GM21619 (cell line): Measurements from ENCODE around the gene COPS4.
"Not testable (repeated sequence)": the region's sequence is repeated elsewhere in the genome, so short reads cannot be mapped to it uniquely, and the experiment has no call there.

ENCODE experiments used
- ATAC-seq: cut with Tn5 transposase; IDR thresholded peaks from one replicate; pipeline ENCODE4 v1.9.1; 2021; ENCODE audit not compliant: unreplicated experiment

Gene COPS4

GRCh38 chr4:83034630-83035494 lies at the start of gene COPS4:
Gene COPS4 (plus strand): TSS chr4:83035183. CDS start chr4:83035225, 42 bp downstream.
- peak; percentile 98 for ATAC-seq

GRCh38 chr4:82987519-82987918 lies 47.5 kb upstream of the COPS4 start:
- not testable (repeated sequence) for ATAC-seq

- no peak for ATAC-seq
Observed at GRCh38 chr4:82988323-82988832, 46.6 kb upstream of the COPS4 start.

GRCh38 chr4:82989575-82990429 lies 45.2 kb upstream of the COPS4 start:
- peak; percentile 91 for ATAC-seq

- ATAC-seq = no peak
Observed at GRCh38 chr4:82994834-82995233, 40.1 kb upstream of the COPS4 start.

- no peak for ATAC-seq
Observed at GRCh38 chr4:82998898-82999297, 36.1 kb upstream of the COPS4 start.

DNA sequence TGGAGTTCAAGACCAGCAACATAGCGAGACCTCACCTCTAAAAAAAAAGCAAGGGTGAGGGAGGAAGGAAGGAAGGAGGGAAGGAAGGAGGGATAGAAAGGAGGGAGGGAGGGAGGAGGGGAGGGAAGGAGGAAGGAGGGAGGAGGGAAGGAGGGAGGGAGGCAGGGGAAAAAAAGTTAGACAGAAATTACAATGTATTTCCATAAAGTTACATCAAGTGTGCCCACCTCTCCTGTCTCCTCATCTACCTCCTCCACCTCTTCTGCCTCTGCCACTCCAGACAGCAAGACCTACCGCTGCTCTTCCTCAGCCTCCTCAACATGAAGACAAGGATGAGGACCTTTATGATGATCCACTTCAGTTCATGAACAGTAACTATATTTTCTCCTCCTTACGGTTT lies 32.7 kb upstream of the COPS4 start:
- no peak for ATAC-seq

DNA sequence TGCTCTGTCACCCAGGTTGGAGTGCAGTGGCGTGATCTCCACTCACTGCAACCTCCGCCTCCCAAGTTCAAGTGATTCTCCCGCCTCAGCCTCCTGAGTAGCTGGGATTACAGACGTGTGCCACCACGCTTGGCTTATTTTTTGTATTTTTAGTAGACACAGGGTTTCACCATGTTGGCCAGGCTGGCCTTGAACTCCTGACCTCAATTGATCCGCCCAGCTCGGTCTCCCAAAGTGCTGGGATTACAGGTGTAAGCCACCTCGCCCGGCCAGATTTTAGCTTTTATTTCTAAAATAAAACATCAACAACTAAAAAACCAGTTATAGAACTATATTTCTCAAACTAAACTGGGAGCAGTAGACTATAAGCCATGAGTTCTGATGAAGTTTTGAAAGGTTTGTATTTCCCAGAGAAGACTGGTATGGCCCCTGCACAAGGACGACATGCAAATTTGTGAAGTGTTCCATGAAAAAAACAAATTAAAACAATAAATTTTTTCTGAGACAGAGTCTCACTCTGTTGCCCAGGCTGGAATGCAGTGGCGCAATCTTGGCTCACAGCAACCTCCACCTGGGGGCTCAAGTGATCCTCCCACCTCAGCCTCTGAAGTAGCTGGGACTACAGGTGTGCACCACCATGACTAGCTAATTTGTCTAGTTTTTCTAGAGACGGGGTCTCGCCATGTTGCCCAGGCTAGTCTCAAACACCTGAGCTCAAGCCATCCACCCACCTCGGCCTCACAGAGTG lies 31.8 kb upstream of the COPS4 start:
- ATAC-seq = not testable (repeated sequence)

- no peak for ATAC-seq
Observed at GRCh38 chr4:83009529-83009928, 25.5 kb upstream of the COPS4 start.

DNA sequence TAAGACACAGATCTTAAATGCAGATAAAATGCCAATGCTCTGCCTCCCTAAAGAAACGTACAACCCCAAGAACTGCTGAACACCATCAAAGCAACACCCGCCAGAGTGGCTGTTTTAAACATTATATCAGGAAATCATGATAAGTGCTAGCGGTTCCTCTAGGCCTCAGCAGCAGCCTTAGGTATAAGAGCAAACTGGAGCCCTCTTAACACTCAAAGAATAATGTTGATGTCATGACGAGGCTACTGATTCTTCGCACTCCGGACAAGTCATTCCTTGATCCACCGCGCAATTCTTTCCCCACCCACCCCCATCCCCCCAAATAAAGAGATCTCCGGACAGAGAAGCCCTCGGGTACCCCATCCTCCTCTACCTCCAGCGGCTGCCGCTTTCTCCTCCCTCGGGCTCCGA lies 24.9 kb upstream of the COPS4 start:
- no peak for ATAC-seq

DNA sequence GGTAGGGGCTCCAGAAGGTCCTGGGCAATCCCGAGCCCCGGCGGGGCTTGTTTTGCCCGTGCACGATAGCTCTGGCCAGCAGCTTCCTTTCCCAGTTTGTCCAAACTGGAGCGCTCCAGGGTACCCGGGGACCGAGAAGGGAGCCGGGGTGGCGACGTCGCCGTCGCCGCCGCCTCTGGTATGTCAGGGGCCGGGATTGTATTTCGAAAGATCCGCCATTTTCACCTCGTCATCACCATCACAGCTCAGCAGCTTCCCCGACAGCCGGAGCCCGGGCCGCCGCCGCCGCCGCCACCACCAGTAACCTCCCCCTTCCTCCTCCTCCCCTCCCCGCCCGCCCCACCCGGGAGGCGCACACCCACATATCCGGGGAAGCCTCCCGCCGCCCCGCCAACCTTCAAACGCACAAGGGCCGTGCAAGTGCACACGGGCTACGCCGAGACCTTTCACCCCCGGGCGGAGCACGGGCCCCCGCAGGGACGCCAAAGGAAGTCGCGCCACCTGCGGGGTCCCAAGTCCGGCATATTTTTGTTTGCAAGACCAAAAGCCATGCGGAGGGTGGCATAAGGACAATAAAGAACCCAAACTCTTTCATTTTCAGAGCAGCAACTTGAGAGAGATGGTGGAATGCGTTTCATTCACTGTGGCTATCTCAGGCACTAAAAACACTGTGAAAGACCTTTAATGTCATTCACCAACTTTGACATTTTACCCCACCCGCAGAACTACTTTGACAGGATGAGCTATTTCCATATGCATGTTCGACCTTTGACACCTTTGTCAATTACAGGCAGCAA lies 24.3 kb upstream of the COPS4 start, which contains the start of gene LIN54:
Gene LIN54 (minus strand): TSS at position 302 of the 797 bp plus-strand sequence. CDS start 25,979 bp downstream, outside the sequence.
- peak; percentile 38 for ATAC-seq

- no peak for ATAC-seq
Observed at GRCh38 chr4:83011689-83012199, 23.2 kb upstream of the COPS4 start.

DNA sequence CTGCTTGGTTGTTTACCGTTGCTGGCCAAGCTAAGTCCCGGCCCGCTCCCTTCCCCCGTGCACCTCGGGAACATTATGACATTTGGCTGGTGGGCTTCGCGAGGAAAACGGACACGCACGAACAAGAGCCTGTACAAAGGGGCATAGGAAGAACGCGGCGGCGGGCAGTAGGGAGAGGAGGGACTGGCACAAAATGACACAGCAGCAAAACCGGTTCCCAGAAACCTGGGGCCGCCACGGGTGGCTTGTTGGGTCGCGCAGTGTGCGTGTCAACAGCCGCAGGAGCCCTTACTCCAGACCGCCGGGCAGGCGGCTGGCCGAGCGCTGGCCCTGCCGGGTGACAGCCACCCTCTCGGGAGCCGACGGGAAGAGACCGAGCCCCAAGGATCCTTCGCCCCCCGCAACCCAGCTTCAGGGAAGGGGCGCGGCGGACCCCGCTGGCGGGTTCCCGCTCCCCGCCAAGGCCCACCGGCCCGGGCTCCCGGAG lies 22.7 kb upstream of the COPS4 start:
- peak; percentile 11 for ATAC-seq

- peak; percentile 82 for ATAC-seq
Observed at GRCh38 chr4:83012687-83013419, 22.1 kb upstream of the COPS4 start.

DNA sequence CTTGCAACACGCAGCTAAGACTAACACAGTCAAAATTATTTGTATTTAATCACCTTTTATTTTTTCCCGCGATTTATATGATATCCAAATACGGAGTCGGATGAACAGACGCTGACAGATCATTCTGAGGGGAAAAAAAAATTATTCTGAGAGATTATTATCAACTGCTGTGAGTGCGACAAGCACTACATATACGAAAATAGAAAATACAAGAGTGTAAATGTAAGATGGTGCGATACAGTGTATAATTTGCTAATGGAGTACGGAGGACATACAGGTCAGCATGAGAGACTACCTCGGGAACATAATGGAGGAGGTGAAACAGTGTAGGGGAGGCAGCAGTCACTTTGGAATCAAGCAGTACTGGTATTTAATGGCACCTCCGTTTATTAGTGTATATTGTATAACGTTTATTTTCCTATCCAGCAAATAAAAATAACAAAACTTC lies 21.5 kb upstream of the COPS4 start:
- no peak for ATAC-seq

- no peak for ATAC-seq
Observed at GRCh38 chr4:83013902-83014301, 21.1 kb upstream of the COPS4 start.

DNA sequence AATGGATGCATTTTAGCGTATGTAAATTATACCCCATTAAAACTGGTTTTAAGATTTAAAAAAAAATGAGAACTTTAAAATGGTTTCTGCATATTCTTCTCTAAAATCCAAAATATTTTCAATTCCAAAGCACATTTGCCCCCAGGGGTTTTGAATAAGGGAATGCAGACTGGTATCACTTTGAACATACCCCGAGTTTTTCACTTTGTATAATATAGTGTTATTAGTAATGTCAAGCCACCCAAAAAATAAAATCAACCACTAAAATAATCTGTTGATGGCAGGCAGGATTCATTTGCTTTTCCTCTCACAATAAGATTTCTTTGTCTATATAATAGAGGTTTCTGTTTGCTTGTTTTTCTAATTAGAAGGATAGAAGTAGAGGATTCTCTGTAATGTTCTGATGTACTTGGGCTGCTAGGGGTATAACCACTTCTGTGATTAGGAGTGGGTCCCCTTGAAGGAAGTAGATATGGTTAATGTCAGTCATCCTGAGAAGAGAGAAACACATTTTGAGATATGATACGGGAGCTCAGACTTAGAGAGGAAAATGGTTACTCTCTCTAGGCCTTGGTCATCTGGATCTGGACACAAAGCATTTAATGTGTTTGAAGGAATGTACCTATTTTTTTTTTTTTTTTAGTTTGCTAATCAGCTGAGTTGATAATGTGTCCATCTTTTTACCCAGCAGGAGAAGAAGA lies 15.0 kb upstream of the COPS4 start:
- ATAC-seq = peak; percentile 74
